K562 (cell line): Measurements from ENCODE around the gene ZMAT3. TPM values are rescaled to one million over a fixed set of nuclear protein-coding genes. Genes with fewer than 3 reads are reported as not detected.
A peak's percentile ranks its signal among the peaks of the same experiment; 100 is the strongest.
"Not testable (repeated sequence)": the region's sequence is repeated elsewhere in the genome, so short reads cannot be mapped to it uniquely, and the experiment has no call there.

ENCODE experiments used
- ERF ChIP-seq: fragments of 450-650 bp; formaldehyde crosslinking; IDR thresholded peaks from 2 replicates; pipeline ENCODE4 v1.4.0; 2020; ENCODE audit warnings: mild to moderate bottlenecking, mixed read lengths
- GATAD2A ChIP-seq: fragments of 450-650 bp; IDR thresholded peaks from 2 replicates; pipeline ENCODE4 v1.6.1; 2017
- GTF2A2 ChIP-seq: IDR thresholded peaks from 2 replicates; pipeline ENCODE4 v1.6.1; 2016; ENCODE audit warnings: mild to moderate bottlenecking, missing genetic modification characterization, missing compliant biosample characterization
- MAFG ChIP-seq: fragments of 450-650 bp; conservative IDR thresholded peaks from 2 replicates; pipeline ENCODE4 v1.6.1; 2016; ENCODE audit warnings: missing genetic modification characterization, missing compliant biosample characterization
- MAZ ChIP-seq, 2 experiments: fragments of 450-650 bp in 1 of 2; sonication (generic) in 1 of 2; formaldehyde crosslinking; IDR thresholded peaks in 1 of 2; conservative IDR thresholded peaks in 1 of 2; 2 replicates each; pipeline versions ENCODE4 v1.4.0 to v1.5.0; 2020; ENCODE audit warnings: mild to moderate bottlenecking in 1 of 2, missing genetic modification reagents in 1 of 2
- MYC ChIP-seq, 2 experiments: fragments of 250-450 bp in 1 of 2; sonication (Bioruptor Pico) in 1 of 2; IDR thresholded peaks; 2 replicates each; pipeline versions ENCODE4 v1.5.1 to v1.6.1; 2012 to 2021; ENCODE audit warnings: low read depth in 2 of 2, borderline replicate concordance in 1 of 2, improper control_type of control experiment in 1 of 2, low read length in 1 of 2, mild to moderate bottlenecking in 1 of 2, moderate library complexity in 1 of 2
- NR2C2 ChIP-seq, 2 experiments: fragments of 200-800 bp in 1 of 2; sonication (Bioruptor generic) in 1 of 2; sonication (generic) in 1 of 2; formaldehyde crosslinking in 1 of 2; IDR thresholded peaks; 2 replicates each; pipeline versions ENCODE4 v1.6.1 to v1.8.0; 2016 to 2022; ENCODE audit warnings: mild to moderate bottlenecking in 1 of 2, missing compliant biosample characterization in 1 of 2, missing genetic modification characterization in 1 of 2, missing genetic modification reagents in 1 of 2
- NR4A1 ChIP-seq, 2 experiments: fragments of 250-450 bp in 1 of 2; fragments of 450-650 bp in 1 of 2; sonication (Bioruptor Pico) in 1 of 2; IDR thresholded peaks; 2 replicates each; pipeline versions ENCODE4 v1.4.0 to v1.6.1; 2016 to 2020; ENCODE audit warnings: mild to moderate bottlenecking in 2 of 2, missing compliant biosample characterization in 1 of 2, missing genetic modification characterization in 1 of 2, moderate library complexity in 1 of 2
- PTRF ChIP-seq: fragments of 450-650 bp; IDR thresholded peaks from 2 replicates; pipeline ENCODE4 v1.6.1; 2016; ENCODE audit warnings: mild to moderate bottlenecking, missing genetic modification characterization, missing compliant biosample characterization
- PTTG1 ChIP-seq: fragments of 450-650 bp; IDR thresholded peaks from 2 replicates; pipeline ENCODE4 v1.6.1; 2016; ENCODE audit warnings: low read depth, mild to moderate bottlenecking, missing genetic modification characterization, missing compliant biosample characterization
- SMAD3 ChIP-seq: fragments of 450-650 bp; formaldehyde crosslinking; conservative IDR thresholded peaks from 2 replicates; pipeline ENCODE4 v1.4.0; 2020; ENCODE audit warnings: mild to moderate bottlenecking
- ZNF76 ChIP-seq: fragments of 250-450 bp; sonication (Bioruptor Pico); IDR thresholded peaks from 2 replicates; pipeline ENCODE4 v1.4.0; 2020; ENCODE audit warnings: mild to moderate bottlenecking, moderate library complexity, borderline replicate concordance
- polyA plus RNA-seq, 8 experiments: library from polyadenylated mRNA; depleted of rRNA in 4 of 8; stranded (reverse) in 5 of 8; unstranded in 3 of 8; fragments of >200 nt; fragmentation: Nextera tagmentation in 2 of 8; fragmentation: Illumina TruSeq in 1 of 8; extraction: Ambion mirVana in 2 of 8; extraction: Trizol in 1 of 8; gene quantifications; 2 replicates each; pipeline versions ENCODE4 v1.2.1 to v1.2.3, GENCODE V29; 2011 to 2014; ENCODE audit warnings: inconsistent platforms in 1 of 8, missing spikeins in 1 of 8
- total RNA-seq, 7 experiments: library from RNA; depleted of rRNA in 6 of 7; stranded (reverse); fragments of >200 nt in 6 of 7; fragmentation: Illumina TruSeq in 2 of 7; extraction: Trizol in 2 of 7; gene quantifications; 2 replicates each; pipeline versions ENCODE4 v1.2.1 to v1.2.3, GENCODE V29; 2011 to 2021; ENCODE audit warnings: low replicate concordance in 1 of 7
- TF ChIP-seq, protein P1 (sequence below), 2 experiments: fragments of 450-650 bp; conservative IDR thresholded peaks; 2 replicates each; pipeline ENCODE4 v1.6.1; 2017; ENCODE audit warnings: mild to moderate bottlenecking in 2 of 2, moderate library complexity in 2 of 2
- TF ChIP-seq, protein P2 (sequence below): fragments of 450-650 bp; IDR thresholded peaks from 2 replicates; pipeline ENCODE4 v1.6.1; 2016; ENCODE audit warnings: missing biosample characterization, missing genetic modification characterization
- TF ChIP-seq, protein P3 (sequence below): fragments of 250-450 bp; sonication (Bioruptor Pico); IDR thresholded peaks from 2 replicates; pipeline ENCODE4 v1.4.0; 2020
- TF ChIP-seq, protein P4 (sequence below): fragments of 450-650 bp; formaldehyde crosslinking; IDR thresholded peaks from 2 replicates; pipeline ENCODE4 v1.4.0; 2020; ENCODE audit warnings: mild to moderate bottlenecking, moderate library complexity
- TF ChIP-seq, protein P5 (sequence below), 2 experiments: fragments of 250-450 bp in 1 of 2; fragments of 450-650 bp in 1 of 2; sonication (Bioruptor Pico) in 1 of 2; IDR thresholded peaks; 2 replicates each; pipeline versions ENCODE4 v1.6.1 to v1.8.0; 2016 to 2021; ENCODE audit warnings: mild to moderate bottlenecking in 2 of 2, moderate library complexity in 2 of 2, missing compliant biosample characterization in 1 of 2, missing genetic modification characterization in 1 of 2

The ZMAT3 gene
- total and polyA plus RNA-seq, 9 of the 15 experiments (the other 6 are each of a cell fraction or from before 2014, with no cell fraction given), result 0.87 to 5.1 (median 3.9) TPM

DNA sequence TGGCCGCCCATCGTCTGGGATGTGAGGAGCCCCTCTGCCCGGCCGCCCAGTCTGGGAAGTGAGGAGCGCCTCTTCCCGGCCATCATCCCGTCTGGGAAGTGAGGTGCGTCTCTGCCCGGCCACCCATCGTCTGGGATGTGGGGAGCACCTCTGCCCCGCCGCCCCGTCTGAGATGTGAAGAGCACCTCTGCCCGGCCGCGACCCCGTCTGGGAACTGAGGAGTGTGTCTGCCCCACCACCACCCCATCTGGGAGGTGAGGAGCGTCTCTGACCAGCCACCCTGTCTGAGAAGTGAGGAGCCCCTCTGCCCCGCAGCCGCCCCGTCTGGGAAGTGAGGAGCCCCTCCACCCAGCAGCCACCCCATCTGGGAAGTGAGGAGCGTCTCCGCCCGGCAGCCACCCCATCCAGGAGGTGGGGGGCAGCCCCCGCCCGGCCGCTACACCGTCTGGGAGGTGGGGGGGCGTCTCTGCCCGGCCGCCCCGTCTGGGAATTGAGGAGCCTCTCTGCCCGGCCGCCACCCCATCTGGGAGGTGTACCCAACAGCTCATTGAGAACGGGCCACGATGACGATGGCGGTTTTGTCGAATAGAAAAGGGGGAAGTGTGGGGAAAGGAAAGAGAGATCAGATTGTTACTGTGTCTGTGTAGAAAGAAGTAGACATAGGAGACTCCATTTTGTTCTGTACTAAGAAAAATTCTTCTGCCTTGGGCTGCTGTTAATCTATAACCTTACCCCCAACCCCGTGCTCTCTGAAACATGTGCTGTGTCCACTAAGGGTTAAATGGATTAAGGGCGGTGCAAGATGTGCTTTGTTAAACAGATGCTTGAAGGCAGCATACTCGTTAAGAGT lies 38.9 kb downstream of the ZMAT3 start (continued):
- TF ChIP-seq MAZ (CRISPR knock-in tag; conservative IDR thresholded peaks at IDR 0.05 in 1 of 2, IDR thresholded peaks at IDR 0.05 in 1 of 2) (peak in 1 of 2 experiments; percentile 84; a peak in 2 of 4 replicates), SMAD3 (peak; percentile 71; the same call in 1 of the 2 replicates), NR2C2 (tag; IDR thresholded peaks at IDR 0.05) (peak; percentile 46; the same call in 1 of the 2 replicates), NR4A1 (tag; IDR thresholded peaks at IDR 0.05) (peak; percentile 85), GTF2A2 (tag) (0 out of 2 replicates have a peak, but pooled peaks have one; percentile 37), PTRF (tag) (peak; percentile 86), MYC (CRISPR knock-in tag; IDR thresholded peaks at IDR 0.05; ENCODE audit: borderline replicate concordance, low read depth) (peak; percentile 67; the same call in 1 of the 2 replicates), ZNF76 (peak; percentile 60; the same call in 1 of the 2 replicates), ERF (CRISPR knock-in tag) (peak; percentile 61; the same call in 1 of the 2 replicates), GATAD2A (peak; percentile 66; the same call in 1 of the 2 replicates), PTTG1 (tag) (peak; percentile 69; the same call in 1 of the 2 replicates), MAFG (tag) (peak; percentile 23; the same call in 1 of the 2 replicates)
- TF ChIP-seq NR2C2 (CRISPR knock-in tag; IDR thresholded peaks at IDR 0.05); NR4A1 (CRISPR knock-in tag; IDR thresholded peaks at IDR 0.05); MYC (IDR thresholded peaks at IDR 0.05; ENCODE audit: low read depth, low read length): not testable (repeated sequence)
- TF ChIP-seq, protein P1, sequence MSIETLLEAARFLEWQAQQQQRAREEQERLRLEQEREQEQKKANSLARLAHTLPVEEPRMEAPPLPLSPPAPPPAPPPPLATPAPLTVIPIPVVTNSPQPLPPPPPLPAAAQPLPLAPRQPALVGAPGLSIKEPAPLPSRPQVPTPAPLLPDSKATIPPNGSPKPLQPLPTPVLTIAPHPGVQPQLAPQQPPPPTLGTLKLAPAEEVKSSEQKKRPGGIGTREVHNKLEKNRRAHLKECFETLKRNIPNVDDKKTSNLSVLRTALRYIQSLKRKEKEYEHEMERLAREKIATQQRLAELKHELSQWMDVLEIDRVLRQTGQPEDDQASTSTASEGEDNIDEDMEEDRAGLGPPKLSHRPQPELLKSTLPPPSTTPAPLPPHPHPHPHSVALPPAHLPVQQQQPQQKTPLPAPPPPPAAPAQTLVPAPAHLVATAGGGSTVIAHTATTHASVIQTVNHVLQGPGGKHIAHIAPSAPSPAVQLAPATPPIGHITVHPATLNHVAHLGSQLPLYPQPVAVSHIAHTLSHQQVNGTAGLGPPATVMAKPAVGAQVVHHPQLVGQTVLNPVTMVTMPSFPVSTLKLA (conservative IDR thresholded peaks at IDR 0.05), result 0 out of 4 replicates have a peak, but pooled peaks of 1 of the 2 experiments have one; percentile 46
- TF ChIP-seq, protein P2, sequence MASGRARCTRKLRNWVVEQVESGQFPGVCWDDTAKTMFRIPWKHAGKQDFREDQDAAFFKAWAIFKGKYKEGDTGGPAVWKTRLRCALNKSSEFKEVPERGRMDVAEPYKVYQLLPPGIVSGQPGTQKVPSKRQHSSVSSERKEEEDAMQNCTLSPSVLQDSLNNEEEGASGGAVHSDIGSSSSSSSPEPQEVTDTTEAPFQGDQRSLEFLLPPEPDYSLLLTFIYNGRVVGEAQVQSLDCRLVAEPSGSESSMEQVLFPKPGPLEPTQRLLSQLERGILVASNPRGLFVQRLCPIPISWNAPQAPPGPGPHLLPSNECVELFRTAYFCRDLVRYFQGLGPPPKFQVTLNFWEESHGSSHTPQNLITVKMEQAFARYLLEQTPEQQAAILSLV (tag), result peak; percentile 78; the same call in 1 of the 2 replicates
- TF ChIP-seq, protein P3, sequence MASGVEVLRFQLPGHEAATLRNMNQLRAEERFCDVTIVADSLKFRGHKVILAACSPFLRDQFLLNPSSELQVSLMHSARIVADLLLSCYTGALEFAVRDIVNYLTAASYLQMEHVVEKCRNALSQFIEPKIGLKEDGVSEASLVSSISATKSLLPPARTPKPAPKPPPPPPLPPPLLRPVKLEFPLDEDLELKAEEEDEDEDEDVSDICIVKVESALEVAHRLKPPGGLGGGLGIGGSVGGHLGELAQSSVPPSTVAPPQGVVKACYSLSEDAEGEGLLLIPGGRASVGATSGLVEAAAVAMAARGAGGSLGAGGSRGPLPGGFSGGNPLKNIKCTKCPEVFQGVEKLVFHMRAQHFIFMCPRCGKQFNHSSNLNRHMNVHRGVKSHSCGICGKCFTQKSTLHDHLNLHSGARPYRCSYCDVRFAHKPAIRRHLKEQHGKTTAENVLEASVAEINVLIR (CRISPR knock-in tag), result 0 out of 2 replicates have a peak, but pooled peaks have one; percentile 35
- TF ChIP-seq, protein P4, sequence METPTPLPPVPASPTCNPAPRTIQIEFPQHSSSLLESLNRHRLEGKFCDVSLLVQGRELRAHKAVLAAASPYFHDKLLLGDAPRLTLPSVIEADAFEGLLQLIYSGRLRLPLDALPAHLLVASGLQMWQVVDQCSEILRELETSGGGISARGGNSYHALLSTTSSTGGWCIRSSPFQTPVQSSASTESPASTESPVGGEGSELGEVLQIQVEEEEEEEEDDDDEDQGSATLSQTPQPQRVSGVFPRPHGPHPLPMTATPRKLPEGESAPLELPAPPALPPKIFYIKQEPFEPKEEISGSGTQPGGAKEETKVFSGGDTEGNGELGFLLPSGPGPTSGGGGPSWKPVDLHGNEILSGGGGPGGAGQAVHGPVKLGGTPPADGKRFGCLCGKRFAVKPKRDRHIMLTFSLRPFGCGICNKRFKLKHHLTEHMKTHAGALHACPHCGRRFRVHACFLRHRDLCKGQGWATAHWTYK (CRISPR knock-in tag), result peak; percentile 85; the same call in 1 of the 2 replicates
- TF ChIP-seq, protein P5, sequence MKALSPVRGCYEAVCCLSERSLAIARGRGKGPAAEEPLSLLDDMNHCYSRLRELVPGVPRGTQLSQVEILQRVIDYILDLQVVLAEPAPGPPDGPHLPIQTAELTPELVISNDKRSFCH (CRISPR knock-in tag; IDR thresholded peaks at IDR 0.05), result not testable (repeated sequence)
- TF ChIP-seq, protein P5 (tag; IDR thresholded peaks at IDR 0.05), result peak; percentile 86
